ENCODE measurements around the gene DEPDC7. TPM values are rescaled to one million over a fixed set of nuclear protein-coding genes. Genes with fewer than 3 reads are reported as not detected.

DEPDC7 gene
- polyA plus RNA-seq, 3 donors: 5.9 to 8.3 (median 8.0) TPM

DNA sequence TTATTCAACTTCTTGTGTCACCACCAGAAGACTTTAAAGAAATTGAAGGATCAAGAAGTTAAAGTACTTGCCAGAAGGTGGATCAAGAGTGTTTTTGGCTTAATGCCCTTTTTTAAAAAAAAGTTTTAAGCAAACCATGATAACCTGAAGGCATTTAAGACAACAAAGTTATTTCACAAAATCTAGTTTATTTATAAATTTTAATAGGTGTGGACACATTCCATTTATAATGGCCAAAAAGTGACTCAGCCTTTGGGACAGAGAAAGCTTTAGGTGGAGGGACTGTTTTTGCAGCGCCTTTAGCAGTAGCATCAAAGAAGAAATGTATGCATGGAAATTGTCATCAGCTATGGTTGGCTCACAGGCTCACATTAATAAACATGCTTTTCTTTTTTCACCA lies 41.6 kb downstream of the DEPDC7 start:
- DNase-seq: no peak

GRCh38 chr11:33059331-33060007 lies 43.8 kb downstream of the DEPDC7 start:
- DNase-seq: no peak

- DNase-seq: no peak
Measured at GRCh38 chr11:33060271-33060670, 44.6 kb downstream of the DEPDC7 start.

GRCh38 chr11:33062137-33062536 lies 46.5 kb downstream of the DEPDC7 start:
- DNase-seq: no peak

- no peak for DNase-seq
Measured at GRCh38 chr11:33063326-33063881, 47.7 kb downstream of the DEPDC7 start.

DNA sequence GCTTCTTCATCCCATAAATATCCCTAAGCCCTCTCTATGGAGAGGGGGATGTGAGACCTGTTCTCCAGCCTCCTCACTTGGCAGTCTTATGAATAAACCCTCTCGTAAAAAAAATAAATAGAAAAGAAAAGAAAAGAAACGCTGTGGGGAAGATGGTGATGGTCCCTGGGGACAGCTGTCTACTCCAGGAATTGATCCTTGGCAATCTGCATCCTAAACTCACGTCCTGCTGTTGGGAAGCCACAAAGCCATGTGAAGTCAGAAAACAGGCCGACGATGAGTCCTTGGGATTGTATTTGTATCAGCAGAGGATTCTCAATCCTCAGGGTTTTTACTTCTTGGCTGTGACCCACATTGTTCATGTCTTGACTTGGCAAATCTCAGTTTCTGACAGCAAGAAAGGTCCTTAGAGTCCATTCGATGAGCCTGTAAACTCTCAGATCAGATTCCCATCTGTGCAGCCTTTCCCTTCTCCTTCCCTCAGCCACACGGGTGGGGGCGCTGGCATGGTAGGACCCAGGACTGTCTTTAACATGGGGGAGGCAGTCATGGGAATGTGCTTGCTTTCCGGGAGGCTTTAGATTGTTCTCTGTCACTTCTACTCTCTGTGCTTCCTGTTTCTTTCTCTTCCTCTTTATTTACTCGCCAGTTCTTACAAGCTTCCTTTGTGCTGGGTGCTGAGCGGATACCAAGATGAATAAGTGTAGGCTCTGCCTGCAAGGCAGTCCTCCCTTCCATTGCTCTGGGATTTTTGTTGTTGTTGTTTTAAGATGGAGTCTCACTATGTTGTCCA lies 48.6 kb downstream of the DEPDC7 start:
- DNase-seq: no peak

GRCh38 chr11:33064866-33065265 lies 49.2 kb downstream of the DEPDC7 start:
- no peak for DNase-seq

DNA sequence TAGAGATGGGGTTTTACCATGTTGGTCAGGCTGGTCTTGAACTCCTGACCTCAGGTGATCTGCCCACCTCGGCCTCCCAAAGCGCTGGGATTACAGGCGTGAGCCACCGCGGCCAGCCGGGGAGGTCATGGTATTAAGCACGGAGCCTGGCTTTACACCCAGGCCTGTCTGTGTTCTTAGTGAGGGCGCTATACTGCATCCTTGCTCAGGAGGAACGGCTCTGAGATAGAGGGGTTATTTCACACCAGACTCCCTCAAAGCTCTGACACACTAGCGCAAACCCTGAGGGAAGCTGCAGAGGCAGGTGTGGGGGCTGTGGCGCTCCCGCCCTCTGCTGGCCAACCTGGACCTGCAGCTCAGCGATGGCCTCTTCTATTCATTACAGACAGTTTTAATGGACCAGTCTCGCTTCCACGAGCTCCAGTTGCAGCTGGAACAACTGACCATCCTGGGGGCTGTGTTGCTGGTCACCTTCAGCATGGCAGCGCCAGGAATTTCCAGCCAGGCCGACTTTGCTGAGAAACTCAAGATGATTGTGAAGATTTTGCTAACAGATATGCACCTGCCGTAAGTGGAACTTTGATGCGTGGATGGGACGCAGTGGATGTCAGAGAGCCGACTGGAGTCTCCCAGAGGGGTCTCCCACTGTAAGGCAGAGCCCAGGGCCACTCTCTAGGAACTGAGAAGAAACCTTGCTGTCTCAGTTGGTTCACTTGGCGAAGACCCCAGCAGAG lies 49.9 kb downstream of the DEPDC7 start:
- DNase-seq: peak; percentile 54

GRCh38 chr11:33067294-33067693 lies 51.6 kb downstream of the DEPDC7 start:
- no peak for DNase-seq

GRCh38 chr11:33068611-33069340 lies 53.1 kb downstream of the DEPDC7 start:
- DNase-seq: no peak

- no peak for DNase-seq
Measured at GRCh38 chr11:33072465-33072864, 56.8 kb downstream of the DEPDC7 start.

Other genes starting within 250 kb of the DEPDC7 start
- gene CCDC73, start 221.2 kb upstream of the DEPDC7 start, polyA plus RNA-seq (ENCODE audit: insufficient read length in 3 of 3): under 1 TPM; 0.23 to 0.37 (median 0.30) TPM
- 1 to 10 TPM; 4.8 to 7.7 (median 5.8) TPM for gene PRRG4, start 186.0 kb upstream of the DEPDC7 start, polyA plus RNA-seq (ENCODE audit: insufficient read length in 3 of 3)
- 10 to 100 TPM; 38.6 to 40.5 (median 38.7) TPM for gene QSER1, start 123.1 kb upstream of the DEPDC7 start, polyA plus RNA-seq (ENCODE audit: insufficient read length in 3 of 3)
- gene TCP11L1, start 23.7 kb downstream of the DEPDC7 start, polyA plus RNA-seq (ENCODE audit: insufficient read length in 3 of 3): 10 to 100 TPM in 2 of 3 donors, 1 to 10 TPM in 1; 9.8 to 13.2 (median 12.7) TPM
- gene CSTF3, start 145.6 kb downstream of the DEPDC7 start, polyA plus RNA-seq (ENCODE audit: insufficient read length in 3 of 3): 10 to 100 TPM; 58.1 to 62.7 (median 62.3) TPM
- gene HIPK3, start 241.5 kb downstream of the DEPDC7 start, polyA plus RNA-seq (ENCODE audit: insufficient read length in 3 of 3): 10 to 100 TPM; 39.6 to 48.6 (median 44.3) TPM